Peyer's patch (tissue), 4 donors: ENCODE data around the gene KDM6A.

Source experiments
- POLR2A ChIP-seq, 2 donors: fragments of 450-650 bp; IDR thresholded peaks; one replicate each; pipeline ENCODE4 v1.5.1; 2017; ENCODE audit warnings: antibody characterized with exemption in 2 of 2, mild to moderate bottlenecking in 2 of 2, moderate library complexity in 2 of 2
- TF ChIP-seq, protein P1 (sequence below), 6 experiments: fragments of 450-650 bp in 4 of 6; fragments of 200-600 bp in 2 of 6; sonication (generic) in 1 of 6; IDR thresholded peaks; one replicate each; pipeline ENCODE4 v1.5.1; 2017 to 2019; ENCODE audit warnings: antibody characterized with exemption in 6 of 6, mild to moderate bottlenecking in 3 of 6, moderate library complexity in 1 of 6

DNA sequence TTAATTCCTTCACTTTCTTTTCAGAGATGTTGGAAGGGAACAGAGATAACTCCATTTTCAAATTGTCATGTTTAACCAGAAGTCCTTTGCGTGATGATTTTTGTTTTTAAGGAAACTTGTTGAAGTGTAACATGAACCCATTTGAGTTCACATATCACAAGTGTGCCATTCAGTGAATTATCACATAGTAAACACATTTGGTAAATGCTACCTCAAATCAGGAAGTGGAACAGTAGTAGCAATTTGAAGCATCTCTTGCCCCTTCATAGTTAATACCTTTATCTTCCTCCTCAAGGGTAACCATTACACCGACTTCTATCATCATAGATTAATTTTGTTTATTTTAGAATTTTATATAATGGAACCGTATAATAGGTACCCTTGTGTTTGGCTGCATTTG, 35.8 kb downstream of the KDM6A start:
- TF ChIP-seq POLR2A (IDR thresholded peaks at IDR 0.05): no peak
- TF ChIP-seq, protein P1, sequence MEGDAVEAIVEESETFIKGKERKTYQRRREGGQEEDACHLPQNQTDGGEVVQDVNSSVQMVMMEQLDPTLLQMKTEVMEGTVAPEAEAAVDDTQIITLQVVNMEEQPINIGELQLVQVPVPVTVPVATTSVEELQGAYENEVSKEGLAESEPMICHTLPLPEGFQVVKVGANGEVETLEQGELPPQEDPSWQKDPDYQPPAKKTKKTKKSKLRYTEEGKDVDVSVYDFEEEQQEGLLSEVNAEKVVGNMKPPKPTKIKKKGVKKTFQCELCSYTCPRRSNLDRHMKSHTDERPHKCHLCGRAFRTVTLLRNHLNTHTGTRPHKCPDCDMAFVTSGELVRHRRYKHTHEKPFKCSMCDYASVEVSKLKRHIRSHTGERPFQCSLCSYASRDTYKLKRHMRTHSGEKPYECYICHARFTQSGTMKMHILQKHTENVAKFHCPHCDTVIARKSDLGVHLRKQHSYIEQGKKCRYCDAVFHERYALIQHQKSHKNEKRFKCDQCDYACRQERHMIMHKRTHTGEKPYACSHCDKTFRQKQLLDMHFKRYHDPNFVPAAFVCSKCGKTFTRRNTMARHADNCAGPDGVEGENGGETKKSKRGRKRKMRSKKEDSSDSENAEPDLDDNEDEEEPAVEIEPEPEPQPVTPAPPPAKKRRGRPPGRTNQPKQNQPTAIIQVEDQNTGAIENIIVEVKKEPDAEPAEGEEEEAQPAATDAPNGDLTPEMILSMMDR (IDR thresholded peaks at IDR 0.05): no peak
